ENCODE data around the gene LSMEM2.

DNA sequence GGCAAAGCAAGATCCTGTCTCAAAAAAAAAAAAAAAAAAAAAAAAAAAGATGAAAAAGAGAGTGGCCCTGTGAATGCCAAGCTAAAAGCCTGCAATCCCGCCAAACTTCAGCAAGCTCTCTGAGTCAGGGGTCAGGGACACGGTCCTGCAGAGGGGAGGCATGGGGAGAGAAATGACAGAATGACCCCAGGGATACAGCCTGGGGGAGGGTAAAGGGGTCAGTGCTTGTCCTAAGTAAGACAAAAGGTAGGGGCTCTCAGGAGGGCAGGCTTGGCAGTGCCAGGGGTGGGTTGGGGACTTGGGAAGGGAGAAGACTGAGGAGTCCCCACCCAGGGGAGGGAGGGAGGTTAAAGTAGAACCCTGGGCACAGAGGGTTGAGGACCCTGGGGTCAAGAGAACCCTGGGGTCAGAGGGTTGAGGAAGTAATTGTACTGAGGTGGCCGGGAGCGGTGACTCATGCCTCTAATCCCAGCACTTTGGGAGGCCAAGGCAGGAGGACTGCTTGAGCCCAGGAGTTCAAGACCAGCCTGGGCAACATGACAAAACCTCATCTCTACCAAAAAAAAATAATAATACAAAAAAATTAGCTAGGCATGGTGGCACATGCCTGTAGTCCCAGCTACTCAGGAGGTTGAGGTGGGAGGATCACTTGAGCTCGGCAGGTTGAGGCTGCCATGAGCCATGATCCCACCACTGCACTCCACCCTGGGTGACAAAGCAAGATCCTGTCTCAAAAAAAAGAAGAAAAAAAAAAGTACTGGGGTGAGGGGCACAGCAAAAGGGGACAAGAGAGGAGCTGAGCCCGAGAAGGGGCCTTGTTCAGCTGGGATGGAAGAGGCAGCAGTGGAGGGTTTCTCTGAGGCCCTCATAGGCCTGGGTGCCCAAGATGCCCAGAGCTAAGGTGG lies 15.2 kb upstream of the LSMEM2 start:
- TF ChIP-seq, protein P1, sequence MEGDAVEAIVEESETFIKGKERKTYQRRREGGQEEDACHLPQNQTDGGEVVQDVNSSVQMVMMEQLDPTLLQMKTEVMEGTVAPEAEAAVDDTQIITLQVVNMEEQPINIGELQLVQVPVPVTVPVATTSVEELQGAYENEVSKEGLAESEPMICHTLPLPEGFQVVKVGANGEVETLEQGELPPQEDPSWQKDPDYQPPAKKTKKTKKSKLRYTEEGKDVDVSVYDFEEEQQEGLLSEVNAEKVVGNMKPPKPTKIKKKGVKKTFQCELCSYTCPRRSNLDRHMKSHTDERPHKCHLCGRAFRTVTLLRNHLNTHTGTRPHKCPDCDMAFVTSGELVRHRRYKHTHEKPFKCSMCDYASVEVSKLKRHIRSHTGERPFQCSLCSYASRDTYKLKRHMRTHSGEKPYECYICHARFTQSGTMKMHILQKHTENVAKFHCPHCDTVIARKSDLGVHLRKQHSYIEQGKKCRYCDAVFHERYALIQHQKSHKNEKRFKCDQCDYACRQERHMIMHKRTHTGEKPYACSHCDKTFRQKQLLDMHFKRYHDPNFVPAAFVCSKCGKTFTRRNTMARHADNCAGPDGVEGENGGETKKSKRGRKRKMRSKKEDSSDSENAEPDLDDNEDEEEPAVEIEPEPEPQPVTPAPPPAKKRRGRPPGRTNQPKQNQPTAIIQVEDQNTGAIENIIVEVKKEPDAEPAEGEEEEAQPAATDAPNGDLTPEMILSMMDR (IDR thresholded peaks at IDR 0.05; ENCODE audit: low read depth, low read length) = no peak
- TF ChIP-seq POLR2A (IDR thresholded peaks at IDR 0.05; ENCODE audit: extremely low read depth, insufficient read length) = no peak
- no peak for TF ChIP-seq MYC (IDR thresholded peaks at IDR 0.05; ENCODE audit: low read depth, low read length)
